HS-5 (cell line): Measurements from ENCODE around the gene RFX3.
A peak's percentile ranks its signal among the peaks of the same experiment; 100 is the strongest.

Experiments used
- DNase-seq: peaks from one replicate; pipeline ENCODE4 v3.0.0-alpha.2; 2012; ENCODE audit warnings: low read depth

RFX3 gene

GRCh38 chr9:3513265-3513818 lies 12.5 kb downstream of the RFX3 start:
- no peak for DNase-seq

DNA sequence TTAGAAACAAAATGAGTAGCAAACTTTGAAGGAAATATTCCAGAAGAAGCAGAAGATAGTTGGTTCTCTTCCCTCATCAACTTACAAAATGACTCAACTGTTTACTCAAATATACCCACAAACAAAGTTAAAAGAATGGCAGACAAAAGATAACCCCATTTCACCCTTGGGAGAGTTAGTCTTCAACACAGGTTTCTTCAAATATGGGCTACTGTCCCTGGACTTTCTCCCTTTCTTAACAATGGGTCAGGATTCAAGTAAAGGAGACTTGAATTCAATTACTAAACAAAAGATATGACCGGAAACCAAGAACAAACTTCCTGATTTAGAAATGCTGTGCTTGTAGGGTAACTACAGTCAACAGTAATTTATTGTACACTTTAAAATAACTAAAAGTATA lies 14.2 kb downstream of the RFX3 start:
- DNase-seq, result no peak

- DNase-seq, result no peak
Measured at GRCh38 chr9:3510796-3511195, 15.0 kb downstream of the RFX3 start.

GRCh38 chr9:3509926-3510325 lies 15.9 kb downstream of the RFX3 start:
- DNase-seq, result no peak

DNA sequence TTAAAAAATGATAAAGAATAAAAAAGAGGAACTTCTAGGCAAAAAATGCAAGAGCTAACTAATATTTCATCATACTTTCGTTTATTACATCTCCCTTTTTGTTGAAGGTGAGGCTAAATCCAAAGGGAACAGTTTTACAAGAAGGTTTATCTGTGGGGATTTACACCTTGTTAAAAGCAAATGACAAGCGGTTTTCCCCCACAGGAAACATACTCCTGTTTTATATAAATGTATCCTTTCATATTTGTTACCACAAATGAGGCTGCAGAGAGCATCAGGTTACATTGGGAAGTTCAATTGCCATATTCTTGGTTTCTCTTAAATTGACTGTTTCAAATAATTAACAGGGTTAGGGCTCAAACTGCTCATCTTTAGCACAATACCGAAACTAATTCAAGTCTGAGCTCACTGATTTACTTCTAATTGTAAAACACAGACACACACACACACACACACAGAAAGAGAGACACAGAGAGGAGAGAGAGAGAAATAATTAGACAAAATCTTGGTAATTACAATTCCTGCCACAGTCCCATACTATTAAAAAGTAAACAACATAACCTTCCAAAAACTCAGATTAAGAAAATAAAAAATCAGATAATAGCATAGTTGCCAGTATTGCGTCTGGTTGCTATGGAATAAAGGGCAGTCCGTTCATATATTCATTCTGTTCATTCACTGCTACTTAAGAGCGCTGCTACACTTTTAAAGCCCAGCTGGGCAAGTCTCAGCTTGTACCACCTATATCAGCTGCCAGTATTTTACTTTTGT lies 17.1 kb downstream of the RFX3 start:
- no peak for DNase-seq

DNA sequence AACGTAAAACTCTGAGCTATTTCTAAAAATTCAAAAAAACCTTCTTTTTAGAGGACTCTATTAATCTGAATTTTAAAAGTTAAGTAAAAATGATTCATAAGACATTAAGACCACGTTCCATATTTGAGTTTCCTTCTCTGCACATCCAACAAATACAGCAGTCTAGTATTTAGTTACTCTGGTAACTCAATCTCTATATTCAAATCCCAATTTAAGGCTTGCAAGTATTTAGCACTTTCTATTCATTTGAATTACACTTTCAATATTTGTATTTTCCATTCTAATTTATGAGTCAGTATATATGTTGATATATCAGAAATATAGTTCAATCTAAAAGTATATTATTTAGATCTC lies 17.7 kb downstream of the RFX3 start:
- DNase-seq, result no peak

DNA sequence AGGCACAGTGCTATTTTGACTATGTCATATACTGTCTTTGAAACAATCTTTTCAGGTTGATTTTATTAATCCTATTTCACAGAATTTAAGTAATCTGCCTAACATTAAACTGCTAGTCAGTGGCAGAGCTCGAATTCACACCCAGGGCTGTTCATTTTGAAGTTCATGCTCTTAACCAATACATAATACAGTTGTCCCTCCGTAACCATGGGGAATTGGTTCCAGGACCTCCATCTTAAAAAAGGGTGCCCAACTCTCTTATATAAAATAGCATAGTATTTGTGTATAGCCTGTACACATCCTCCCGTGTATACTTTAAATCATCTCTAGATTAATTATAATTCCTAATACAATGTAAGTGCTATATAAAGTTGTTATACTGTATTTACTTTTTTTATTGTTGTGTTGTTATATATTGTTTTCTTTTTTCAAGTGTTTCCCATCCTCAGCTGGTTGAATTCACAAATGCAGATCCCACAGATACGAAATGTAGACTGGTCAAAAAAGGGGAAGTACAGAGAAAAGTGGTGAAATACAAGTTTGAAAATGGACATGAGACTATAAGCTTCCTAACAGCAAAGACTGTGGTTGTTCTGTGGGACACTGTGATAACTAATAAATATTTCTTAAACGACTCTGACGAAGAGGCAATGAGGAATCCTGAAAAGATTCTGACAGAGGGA lies 18.3 kb downstream of the RFX3 start:
- DNase-seq, result no peak

DNA sequence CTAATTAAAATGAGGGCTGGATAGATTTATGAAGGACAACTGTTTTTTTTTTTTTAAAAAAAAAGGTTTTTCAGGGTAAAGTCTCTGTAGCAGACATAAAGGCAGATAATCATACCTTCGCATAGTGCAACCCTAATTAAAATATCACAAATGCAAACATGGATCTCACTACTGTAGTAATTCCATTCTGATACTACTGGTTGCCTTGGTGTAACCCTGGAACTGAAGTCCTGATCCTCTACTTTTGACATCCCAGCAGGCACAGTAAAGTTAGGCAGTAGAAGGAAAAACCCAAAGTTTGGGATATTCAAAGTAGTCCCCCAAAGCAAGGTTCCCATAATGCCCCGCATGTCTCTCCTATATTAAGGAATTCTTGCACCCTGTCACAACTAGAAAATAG lies 19.6 kb downstream of the RFX3 start:
- no peak for DNase-seq

- no peak for DNase-seq
Measured at GRCh38 chr9:3502560-3503398, 23.0 kb downstream of the RFX3 start.

DNA sequence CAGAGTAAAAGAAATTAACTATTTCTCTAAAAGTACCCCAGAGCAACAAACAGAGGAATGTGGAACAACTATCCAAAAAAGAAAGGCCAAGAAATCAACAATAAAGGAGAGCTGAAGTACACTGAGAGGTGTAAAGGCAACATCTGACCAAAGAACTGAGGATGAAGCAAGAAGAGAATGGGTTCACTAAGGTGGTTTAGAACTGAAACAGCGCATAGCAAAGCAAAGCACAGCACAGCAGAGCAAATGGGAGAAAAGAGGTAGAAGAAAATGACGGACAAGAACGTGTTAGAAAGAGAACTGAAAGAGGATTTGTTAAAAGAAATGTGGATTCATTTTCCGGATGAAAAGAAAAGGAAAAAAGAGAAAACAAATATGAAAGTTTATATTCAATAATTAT lies 25.8 kb downstream of the RFX3 start:
- no peak for DNase-seq

DNA sequence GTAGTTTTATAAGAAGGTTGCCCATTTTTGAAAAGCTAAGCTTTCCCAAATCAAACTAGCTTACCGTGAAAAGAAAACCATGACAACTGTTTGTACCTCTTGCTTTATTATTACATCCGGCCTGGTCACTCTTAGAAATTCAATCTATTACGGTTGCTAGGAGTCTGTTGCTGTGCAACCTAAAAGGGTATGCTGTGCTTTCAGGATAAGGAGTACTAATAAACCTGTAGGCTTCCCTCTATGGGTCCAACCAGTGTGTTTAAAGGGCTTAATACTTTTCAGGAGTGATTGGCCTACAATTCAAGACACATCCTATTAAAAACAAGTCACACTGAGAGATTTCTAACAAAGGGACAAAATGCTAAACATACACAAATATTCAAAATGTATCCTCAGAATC lies 27.1 kb downstream of the RFX3 start:
- no peak for DNase-seq

- DNase-seq, result no peak
Measured at GRCh38 chr9:3497857-3498256, 27.9 kb downstream of the RFX3 start.

- peak; percentile 22 for DNase-seq
Measured at GRCh38 chr9:3497401-3497800, 28.4 kb downstream of the RFX3 start.

- DNase-seq, result no peak
Measured at GRCh38 chr9:3495855-3496254, 29.9 kb downstream of the RFX3 start.

- no peak for DNase-seq
Measured at GRCh38 chr9:3492214-3492613, 33.6 kb downstream of the RFX3 start.

DNA sequence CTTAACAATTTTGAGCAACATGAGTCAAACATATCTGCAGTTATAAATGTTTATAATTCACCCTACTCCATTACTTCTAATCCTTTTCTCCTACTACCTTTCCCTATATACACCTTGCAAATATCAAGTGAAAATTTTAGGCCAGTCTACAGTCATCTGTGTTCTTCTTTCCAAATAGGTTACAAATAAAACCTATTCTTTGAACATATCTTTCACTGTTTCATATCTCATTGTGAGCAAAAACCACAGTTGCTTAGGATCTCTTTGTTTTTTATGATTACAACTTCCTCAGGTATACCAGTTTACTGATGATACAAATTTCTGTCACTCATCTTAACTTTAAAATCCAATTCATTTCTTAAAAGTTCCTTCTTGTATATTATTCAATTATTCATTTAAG lies 34.4 kb downstream of the RFX3 start:
- no peak for DNase-seq

DNA sequence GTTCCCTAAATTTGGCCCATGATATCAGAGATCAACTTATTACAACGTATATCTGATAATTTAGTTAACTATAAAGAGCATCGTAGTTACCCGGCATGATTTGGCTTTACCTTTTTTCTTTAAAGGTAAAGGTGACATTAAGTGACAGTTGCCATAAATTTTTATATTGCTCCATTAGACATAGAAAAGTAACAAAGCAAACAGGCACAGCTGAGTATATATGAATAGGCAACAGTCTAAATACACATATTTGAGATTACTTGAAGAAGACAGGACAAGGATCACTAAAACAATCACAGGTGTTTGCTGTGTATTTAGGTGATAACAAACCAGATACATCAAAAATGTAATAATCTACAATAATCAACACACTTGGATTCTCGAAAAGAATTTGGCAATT lies 34.8 kb downstream of the RFX3 start:
- DNase-seq, result no peak

DNA sequence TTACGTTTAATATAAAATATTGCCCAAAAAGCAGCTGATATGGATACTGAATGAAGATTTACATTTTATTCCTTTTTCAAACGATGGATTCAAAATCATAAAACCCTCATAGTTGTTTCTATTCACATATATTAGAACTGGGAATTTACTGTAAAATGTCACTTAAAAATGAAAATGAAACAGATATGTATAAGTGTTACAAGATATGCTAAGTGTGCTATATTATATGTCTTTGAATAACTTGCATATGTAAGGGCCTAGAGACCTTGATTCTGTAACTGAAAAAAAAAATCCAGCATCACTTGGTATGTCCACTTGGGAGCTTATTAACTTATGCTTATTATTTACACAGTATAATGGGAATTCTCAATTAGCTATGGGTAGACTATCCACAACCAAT lies 43.2 kb downstream of the RFX3 start:
- no peak for DNase-seq

- DNase-seq, result no peak
Measured at GRCh38 chr9:3480353-3480655, 45.5 kb downstream of the RFX3 start.

- no peak for DNase-seq
Measured at GRCh38 chr9:3479514-3480352, 46.1 kb downstream of the RFX3 start.

- DNase-seq, result no peak
Measured at GRCh38 chr9:3478549-3478953, 47.2 kb downstream of the RFX3 start.

DNA sequence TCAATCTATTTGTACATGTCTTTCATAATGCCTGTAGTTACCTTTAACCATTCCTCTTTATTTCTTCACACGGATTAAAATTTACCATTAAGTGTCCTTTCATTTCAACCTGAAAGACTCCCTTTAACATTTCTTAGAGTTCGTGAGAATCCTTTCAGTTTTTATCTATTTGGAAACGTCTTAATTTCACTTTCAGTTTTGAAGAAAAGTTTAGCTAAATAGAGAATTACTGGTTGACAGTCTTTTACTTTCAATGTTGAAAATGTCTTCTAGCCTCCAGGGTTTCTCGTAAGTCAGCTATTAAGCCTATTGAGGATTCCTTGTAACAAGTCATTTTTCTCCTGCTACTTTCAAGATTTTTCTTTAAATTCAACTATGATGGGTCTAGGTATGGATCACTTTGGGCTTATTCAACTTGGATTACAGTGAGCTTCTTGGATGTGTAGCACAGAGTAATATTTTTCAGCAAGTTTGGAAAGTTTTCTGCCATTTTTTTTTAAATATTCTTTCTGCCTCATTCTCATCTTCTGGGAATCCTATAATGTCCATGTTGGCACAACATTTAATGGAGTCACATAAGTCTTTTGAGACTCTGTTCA lies 48.5 kb downstream of the RFX3 start:
- DNase-seq, result no peak
